GM21526 (cell line): Measurements from ENCODE around the gene BCAT1.
"Not testable (repeated sequence)": the region's sequence is repeated elsewhere in the genome, so short reads cannot be mapped to it uniquely, and the experiment has no call there.

Experiments
- ATAC-seq: cut with Tn5 transposase; IDR thresholded peaks from one replicate; pipeline ENCODE4 v1.9.1; 2021; ENCODE audit warnings: moderate library complexity; ENCODE audit not compliant: unreplicated experiment, low FRiP score

BCAT1 gene

GRCh38 chr12:24928533-24929306 is 20.2 kb downstream of the BCAT1 start:
- ATAC-seq: not testable (repeated sequence)

GRCh38 chr12:24928131-24928530 is 20.8 kb downstream of the BCAT1 start:
- ATAC-seq: no peak

GRCh38 chr12:24926080-24926479 is 22.8 kb downstream of the BCAT1 start:
- not testable (repeated sequence) for ATAC-seq

DNA sequence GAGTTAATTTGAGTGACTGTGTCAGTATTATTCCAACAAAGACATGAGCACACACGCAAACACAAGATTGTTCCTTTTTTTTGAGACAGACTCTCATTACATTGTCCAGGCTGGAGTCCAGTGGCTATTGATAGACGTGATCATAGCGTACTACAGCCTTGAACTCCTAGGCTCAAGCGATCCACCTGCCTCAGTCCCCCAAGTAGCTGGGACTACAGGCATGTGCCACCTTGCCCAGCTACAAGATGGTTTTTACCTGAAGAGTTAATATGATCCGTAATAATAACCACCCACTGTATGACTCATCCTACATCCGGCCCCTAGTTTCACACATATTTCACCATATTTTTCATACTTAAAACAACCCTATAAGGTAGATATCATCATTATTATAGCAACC is 26.8 kb downstream of the BCAT1 start:
- ATAC-seq: no peak

DNA sequence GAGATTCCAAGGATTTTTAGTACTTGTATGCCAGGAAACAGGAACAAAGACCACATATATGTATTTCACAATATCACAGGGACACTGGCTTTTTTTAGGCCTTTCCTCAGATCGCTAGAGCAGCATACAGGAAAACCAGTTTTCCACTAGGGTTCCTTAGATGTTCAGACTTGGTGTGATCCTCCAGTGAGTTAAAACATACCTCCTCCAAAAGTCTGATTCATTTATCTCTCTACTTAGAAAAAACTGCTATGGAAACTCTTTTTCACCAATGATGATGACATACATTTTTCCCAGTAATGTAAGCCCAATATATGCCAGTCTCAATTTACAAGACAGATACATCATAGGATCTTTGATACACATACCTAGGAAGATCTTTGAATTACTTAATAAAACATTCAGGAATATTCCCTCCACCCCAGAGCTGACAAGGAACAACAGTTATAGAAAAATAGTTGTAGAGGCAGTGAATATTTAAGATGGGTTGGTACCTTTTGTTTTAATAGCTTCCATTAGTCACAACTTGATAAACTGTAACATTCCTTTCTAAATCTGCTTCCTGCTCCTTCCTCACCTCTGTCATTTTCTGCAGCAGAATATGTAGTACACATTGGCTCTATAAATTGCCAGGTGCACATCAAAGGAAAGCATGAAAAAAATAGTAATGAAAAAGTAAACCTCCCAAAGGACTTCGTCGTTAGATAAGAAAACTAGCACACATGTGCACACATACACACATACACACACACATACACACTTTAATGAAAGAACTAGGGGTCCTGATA is 27.5 kb downstream of the BCAT1 start:
- ATAC-seq: no peak

DNA sequence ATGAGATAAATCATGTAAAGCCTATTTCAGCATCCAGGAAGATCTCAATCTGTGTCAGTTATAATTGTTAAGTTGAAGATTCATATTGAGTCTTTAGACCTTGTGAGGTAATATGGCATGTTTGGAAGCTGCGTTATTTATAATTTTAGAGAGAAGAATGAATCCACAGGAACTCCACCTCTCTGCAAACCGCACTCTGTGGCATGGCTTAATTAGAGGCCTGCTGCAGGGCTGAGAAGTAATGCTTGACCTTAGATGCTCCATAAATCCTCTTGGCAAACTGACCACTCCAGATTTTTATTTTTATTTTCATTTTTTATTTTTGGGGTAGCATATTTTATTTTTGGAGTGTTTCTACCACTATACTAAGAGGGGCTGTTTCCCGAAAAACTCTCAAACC is 28.8 kb downstream of the BCAT1 start:
- no peak for ATAC-seq

DNA sequence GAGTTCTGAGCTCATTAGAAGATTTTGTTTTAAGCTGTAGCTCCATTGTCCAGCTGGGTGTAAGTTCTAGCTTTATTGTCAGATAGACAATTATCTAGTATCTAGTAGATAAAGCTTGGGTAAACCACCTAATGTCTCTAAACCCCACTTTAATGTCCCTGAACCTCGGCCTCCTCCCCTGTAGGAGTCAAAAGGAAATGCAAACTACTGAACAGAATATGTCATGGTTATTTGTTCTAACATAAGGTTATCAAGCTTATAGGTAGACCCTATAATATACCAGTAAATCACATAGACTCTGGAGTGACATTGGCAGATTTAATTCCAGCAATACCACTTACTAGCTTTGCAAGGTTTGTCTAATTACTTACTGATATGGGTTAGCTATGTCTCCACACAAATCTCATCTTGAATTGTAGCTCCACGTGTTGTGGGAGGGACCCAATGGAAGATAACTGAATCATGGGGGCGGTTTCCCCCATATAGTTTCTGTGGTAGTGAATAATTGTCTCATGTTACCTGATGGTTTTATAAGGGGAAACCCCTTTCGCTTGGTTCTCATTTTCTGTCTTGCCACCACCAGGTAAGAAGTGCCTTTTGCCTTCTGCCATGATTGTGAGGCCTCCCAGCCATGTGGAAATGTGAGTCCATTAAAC is 29.4 kb downstream of the BCAT1 start:
- ATAC-seq: no peak

DNA sequence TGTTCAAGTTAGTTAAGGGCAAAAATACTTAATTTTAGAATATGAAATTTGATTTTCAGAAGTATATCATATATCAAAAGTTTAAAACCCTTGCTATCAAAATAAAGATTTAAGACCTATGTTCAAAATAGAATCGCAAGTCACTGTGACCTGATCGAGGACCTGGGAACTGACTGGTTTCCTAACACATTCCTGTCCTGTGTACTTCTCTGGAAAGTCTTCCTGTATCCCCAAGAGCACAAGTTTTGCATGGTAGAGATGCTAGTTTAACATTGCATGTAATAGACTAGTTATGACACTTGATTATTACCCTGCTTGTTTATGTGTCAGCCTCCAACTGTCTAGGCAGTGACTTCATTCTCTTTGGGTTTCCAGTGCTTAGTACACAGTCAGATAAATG is 30.3 kb downstream of the BCAT1 start:
- no peak for ATAC-seq

DNA sequence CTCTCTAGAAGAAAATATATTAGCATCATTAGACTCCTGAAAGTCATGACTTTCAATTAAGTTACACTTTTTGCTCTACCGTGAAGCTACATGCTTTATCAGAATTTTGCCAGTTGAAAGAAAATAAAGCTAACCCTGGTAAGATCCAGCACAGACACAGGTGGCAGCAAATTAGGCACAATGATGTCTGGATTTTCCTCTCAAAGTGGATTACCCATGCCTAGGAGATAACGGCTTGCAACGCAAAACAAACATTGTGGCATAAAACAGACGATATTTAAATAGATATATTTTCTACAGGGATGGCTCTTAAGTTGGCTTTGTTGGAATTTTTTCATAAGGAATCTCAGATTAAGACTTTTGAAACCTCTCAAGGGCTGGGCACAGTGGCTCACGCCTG is 33.4 kb downstream of the BCAT1 start:
- no peak for ATAC-seq

GRCh38 chr12:24913953-24914352 is 34.9 kb downstream of the BCAT1 start:
- no peak for ATAC-seq

GRCh38 chr12:24913130-24913529 is 35.8 kb downstream of the BCAT1 start:
- no peak for ATAC-seq

DNA sequence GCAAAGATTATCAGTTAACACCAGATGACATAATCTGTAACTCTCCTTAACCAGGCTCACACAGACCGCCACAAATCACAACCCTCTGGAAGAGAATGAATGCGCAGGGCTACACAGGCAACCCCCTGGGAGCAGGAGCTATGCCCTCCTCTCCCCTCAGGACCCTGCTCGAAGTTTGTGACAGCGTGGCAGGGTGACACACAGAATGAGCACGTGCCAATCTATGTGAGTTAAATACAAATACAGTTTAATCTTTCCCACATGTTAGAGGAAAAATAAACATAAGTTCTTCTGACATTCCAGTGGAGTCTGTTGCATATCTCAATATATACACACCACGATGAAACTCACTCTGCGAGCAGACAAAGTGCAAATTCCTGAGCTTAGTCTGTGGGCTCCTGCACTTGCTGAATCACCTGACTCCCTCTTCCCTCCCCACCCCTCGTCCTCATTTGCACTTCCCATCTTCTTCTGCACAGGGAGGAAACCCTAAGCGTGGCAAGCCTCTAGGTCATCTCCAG is 37.6 kb downstream of the BCAT1 start:
- no peak for ATAC-seq

DNA sequence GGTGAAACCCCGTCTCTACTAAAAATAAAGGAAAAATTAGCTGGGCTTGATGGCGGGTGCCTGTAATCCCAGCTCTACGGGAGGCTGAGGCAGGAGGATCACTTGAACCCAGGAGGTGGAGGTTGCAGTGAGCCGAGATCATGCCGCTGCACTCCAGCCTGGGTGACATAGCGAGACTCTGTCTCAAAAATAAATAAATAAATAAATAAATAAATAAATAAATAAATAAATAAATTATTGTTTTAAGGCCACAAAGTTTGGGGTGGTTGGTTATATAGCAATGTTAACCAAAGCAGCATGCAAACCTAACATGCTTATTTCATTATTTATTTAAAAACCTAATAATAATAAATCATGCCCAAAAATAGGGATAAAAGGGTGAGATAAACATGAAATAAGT is 38.7 kb downstream of the BCAT1 start:
- ATAC-seq: not testable (repeated sequence)

DNA sequence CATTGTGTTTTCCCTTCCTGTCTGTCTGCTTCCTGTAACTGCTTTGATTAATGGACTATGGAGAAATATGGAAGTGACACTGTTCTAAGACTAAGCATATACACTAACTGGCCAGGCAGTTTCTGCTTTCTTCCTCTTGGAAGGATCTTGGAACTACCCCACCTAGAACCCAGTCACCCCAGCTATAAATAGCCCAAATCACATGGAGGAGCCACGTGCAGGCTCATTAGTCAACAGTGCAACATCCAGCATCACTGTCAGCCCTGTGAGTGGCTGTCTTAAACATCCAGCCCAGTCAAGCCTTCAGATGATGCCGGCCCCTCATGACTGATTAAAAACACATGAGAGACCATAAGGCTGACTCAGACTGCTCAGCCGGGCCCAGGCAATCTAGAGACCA is 39.2 kb downstream of the BCAT1 start:
- ATAC-seq: no peak

DNA sequence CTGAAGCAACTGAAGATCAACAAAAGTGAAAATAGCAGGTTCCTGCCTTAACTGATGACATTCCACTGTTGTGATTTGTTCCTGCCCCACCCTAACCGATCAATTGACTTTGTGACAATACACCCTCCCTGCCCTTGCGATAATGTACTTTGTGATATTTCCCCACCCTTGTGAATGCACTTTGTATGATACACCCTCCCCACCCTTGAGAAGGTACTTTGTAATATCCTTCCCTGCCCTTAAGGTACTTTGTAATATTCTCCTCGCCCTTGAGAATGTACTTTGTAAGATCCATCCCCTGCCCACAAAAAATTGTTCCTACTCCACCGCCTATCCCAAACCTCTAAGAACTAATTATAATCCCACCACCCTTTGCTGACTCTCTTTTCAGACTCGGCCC is 41.4 kb downstream of the BCAT1 start:
- no peak for ATAC-seq

DNA sequence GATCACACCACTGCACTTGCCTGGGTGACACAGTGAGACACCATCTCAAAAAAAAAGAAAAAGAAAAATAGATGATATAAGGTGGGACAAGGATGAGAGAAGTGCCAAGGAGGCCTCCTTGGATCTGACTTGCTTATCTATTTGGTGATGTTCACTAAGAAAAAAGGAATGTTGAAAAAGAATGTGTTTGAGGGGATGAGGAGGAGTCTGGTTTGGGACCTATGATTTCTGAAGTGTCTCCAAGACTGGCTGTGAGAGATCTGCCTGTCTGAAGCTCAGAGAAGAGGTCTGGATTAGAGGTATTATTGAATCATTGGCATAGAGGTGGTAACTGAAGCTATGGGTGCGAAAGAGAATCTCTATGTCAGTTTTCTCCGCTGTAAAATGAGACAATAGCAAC is 42.8 kb downstream of the BCAT1 start:
- no peak for ATAC-seq

DNA sequence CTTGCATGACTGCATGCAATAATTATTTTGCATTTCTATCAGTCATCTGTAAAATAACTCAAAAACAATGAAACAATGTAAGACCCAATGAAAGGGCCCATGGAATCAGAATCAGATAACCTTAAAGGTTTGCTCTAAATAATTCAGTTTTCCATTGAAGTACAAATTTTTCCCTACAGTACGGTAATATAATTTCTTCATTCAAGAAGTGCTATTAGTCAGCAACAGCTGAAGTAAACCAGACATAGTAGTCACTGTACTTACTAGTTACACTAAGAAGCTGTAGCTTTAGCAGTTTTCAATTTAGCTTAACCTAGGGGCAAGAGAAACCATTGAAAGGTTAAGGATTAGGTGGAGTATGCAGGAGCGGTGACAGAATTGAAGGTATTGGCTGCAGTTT is 43.5 kb downstream of the BCAT1 start:
- no peak for ATAC-seq

DNA sequence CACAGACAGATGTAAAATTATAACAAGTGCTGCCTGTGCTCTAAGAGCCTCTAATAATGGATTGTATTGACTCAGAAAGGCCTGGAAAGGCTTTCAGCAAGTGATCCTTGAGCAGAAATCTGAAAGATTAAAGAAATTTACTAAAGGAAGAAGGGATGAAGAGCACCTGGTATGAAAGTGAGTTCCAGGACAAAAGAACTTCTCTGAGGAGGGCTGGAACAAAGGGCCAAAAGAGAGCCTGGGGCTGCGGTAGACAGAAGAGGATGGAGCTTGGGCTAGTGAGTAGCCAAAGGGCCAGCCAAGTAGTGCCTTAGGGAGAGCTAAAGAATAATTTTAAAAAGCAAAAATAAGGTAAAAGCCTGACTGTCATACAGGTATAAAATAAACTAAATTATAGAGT is 44.0 kb downstream of the BCAT1 start:
- no peak for ATAC-seq

DNA sequence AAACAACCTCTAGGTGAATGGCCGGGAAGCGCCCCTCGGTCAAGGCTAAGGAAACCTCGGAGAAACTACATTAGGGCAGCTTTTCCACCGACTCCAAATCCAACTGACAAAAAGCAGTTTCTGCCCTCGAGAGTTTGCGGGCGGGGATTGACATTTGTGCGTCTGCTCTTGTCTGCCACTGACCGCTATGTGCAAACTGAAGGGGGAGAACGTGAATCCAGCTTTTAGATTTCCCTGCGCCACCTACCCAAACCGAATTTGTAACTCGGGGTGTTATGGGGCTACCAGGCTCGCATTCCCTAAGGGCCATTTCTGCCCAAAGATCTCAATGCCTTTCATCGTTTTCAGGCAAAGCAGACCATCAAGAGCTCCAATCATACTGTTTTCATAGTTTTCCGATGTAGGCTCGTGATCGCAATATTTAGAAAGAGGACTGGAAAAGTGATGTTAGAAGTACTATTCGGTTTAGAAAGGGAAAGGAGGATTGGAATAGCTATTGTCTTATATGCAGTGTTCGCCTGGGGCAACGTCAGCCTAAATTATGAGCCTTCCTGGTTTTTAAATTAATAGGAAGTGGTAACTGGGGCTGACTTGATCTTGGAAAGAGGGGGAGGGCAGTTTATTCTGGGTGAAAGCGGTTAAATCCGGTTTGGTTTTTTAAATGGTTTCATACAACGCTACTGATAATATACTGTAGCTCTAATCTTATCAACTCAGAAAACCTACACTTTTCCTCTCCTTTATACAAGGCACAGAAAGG is 45.4 kb downstream of the BCAT1 start:
- no peak for ATAC-seq

DNA sequence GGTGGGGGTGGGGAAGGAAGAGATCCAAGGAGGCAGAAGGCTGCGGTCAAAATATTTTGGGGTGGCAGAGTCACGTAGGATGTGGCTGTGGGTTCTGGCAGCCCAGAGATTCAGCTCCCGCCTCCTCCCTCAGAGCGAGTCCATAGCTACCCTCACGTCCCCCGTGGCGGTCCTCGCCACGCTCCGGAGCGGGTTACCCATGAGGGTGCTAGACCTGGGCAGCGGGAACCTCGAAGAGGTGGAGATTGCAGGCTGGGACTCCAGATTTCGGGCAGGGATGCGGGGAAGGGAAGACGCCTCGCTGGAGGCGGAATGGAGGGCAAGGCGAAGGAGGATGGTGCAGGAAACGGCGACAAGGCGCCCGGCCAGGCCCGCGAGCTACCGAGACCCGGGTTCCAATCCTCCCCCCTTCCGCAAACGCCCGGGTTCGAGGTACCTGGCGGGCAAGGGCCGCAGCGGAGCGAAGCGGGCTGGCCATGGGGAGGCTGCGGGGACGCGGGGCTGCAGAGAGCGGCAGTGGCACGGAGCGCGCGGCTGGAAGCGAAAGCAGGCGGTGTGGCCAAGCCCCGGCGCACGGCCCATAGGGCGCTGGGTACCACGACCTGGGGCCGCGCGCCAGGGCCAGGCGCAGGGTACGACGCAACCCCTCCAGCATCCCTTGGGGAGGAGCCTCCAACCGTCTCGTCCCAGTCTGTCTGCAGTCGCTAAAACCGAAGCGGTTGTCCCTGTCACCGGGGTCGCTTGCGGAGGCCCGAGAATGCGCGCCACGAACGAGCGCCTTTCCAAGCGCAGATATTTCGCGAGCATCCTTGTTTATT is 46.2 kb downstream of the BCAT1 start:
- ATAC-seq: peak; percentile 40
